Hematopoietic multipotent progenitor cell treated with erythropoietin and hydrocortisone succinate and interleukin-3 and kit ligand, for 4 days (in vitro differentiated cells): ENCODE measurements around the gene THRB.
"Not testable (repeated sequence)": the region's sequence is repeated elsewhere in the genome, so short reads cannot be mapped to it uniquely, and the experiment has no call there.

ENCODE experiments used
- DNase-seq: peaks from one replicate; pipeline ENCODE4 v3.0.0-alpha.2; 2015

THRB gene

GRCh38 chr3:24136624-24137310, 357.9 kb downstream of the THRB start:
- DNase-seq: no peak

GRCh38 chr3:24135280-24135679, 359.4 kb downstream of the THRB start:
- DNase-seq: no peak

DNA sequence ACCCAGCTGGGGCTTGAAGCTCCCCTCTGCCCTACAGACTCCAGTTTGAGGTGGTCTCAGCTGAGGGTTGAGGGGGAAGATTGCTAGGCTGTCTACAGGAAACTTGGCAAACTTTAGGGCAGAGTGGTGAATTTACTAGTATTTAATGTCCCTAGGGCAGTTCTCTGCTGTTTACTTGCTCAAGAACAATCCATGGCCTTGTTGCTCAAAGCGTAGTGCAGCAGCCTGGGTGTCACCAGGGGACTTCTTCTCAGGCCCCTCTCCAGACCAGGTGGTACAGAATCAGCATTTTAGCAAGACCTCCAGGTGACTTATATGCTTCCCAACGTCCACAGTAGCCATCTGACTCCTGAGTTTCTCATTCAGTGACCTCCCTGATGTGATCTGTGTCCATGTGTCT, 360.7 kb downstream of the THRB start:
- DNase-seq: no peak

GRCh38 chr3:24133436-24133835, 361.2 kb downstream of the THRB start:
- DNase-seq: no peak

DNA sequence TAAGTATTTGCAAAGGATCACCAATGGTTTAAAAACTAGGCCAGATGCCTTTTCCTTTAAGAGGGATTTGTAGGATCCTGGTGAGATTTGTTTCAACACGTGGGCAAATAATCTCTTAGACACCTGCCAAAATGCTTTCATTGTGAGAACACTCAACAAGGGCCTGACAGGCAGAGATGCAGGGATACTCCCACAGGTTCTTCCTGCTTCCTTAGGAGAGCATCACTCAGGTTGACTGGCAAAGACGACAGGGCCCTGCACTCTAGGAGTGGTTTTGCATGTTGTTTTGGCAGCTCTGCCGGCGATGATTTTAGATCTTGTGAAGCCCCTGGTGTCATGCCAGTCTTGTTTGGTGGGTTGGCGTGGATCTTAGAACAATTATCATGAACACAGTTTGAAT, 365.1 kb downstream of the THRB start:
- DNase-seq: no peak

DNA sequence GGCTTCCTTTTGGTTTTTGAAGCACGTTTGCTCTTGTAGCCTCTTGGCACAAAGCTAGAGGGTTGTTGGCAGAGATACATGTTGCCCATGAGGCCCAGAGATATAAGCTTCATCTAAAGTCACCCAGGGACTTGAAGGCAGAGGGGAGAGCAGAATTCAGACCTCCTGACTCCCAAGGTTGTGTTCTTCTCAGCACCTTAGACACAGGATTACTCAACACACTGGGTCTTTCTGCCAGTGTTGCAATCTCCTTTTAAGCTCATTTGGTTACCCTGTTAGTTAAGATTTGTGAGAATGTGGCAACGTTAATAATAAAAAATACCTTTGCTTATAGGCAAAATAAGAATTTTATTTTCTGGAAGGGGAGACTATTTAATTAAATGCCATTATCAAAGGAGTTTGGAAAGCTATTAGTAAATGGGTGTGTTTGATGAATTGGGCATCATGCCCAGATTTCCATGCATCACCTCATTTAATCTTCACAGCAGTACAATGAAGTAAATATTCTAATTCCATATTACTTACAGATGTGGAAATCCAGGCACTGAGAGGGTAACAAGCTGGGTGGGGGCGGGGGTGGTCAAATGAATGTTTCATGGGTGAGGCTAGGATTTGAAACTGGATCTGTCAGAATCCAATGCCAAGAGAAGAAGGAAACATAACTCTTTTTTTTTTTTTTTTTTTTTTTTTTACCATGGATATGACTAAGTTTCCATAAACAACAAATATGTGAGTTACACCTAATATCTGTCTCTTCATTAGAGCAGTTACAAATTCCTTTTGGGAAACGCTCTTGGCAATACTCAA, 366.2 kb downstream of the THRB start:
- peak; percentile 24 for DNase-seq

GRCh38 chr3:24123596-24123995, 371.1 kb downstream of the THRB start:
- no peak for DNase-seq

DNA sequence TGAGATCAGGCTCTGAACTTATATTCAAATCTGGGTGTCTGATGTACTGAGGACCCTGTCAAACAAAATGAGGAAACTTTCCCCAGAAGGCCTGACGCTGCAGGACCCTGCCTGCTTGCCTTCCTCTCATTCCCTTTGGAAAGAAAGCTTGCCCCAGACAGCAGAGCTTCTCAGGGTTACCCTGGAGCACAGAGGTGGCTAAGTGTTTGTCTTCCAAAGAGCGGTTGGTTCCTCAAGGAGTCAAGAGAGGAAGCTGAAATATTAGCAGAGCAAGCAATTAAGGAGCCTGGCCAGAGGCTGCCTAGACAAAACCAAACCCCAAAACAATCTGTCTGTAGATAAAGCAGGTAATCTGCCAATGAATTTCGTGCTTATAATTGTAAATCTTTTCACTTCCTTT, 374.2 kb downstream of the THRB start:
- DNase-seq: no peak

DNA sequence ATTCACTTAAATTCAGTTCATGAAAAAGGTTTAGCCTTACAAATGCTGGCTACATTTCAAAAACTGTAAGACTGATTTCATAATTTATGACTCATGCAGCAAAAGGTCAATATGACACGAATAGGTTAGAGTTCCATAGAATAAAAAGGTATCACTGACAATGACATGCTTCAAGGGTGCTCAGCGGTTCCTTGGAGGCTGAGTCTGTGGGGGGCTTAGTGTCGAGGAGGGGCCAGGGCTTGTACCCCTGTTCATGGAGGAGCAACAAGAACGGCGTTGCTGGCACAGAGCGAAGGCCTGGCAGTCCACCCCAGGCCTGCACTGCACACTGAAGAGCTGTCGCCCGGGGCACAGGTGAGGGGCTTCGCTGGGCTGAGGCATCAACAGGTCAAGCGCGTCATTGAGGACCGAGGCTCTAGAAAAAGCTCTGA, 375.3 kb downstream of the THRB start:
- no peak for DNase-seq

DNA sequence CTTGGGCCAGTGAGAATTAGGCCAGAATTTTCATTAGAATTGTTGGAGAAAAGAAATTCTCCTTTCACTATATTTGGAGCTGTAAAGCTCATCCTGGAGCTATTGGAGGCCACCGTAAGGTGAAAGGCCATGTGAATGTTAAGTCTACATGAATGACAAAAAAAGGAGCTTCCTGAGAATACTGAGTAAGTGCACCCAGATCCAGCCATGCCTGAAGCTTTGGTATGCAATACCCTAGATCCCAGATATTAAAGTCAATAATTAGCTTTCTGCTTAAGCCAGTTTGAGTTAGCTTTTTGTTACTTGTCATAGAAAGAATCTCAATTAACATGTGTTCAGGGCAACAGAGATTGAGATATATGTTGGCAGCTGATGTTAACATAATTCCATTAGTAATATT, 377.1 kb downstream of the THRB start:
- no peak for DNase-seq

DNA sequence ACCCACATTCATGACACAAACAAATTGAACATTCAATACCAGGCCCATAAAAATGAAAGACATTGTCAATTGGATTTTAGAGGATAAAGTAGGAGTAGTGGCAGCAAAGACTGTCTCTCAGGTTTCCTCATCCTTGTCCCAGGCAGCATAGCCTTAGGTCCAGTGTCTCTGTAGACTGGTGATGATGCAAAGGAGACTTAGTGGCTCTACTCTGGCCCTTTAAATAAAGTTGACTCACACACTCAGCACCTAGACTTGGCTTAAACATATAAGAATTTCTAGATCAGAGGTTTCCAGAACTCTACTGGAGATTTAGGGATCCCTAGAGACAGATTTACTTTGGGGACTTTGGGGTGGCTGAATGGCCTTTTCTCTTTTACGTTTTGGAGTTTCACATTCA, 382.9 kb downstream of the THRB start:
- DNase-seq: no peak

GRCh38 chr3:24110051-24110450, 384.6 kb downstream of the THRB start:
- DNase-seq: no peak

DNA sequence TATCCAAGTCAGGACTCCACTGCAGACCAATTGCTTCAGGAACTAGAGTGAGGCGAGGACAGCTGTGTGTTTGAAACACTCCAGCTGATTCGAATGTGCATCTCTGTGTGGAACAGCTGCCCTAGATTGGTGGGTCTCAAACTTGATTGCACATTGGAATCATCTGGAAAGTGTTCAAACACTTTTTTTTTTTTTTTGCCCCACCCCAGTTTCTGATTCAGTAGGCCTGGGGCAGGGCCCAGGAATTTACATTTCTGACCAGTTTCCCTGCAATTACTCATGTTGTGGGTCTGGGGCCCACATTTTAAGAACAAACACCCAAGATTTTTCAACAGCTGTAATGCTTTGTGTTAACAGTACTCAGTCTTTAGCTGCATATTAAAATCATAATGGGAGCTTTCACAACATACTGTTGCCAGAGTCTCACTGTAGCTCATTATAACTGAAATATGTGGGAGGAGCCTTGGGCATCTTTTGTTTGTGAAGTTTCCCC, 392.9 kb downstream of the THRB start:
- no peak for DNase-seq

DNA sequence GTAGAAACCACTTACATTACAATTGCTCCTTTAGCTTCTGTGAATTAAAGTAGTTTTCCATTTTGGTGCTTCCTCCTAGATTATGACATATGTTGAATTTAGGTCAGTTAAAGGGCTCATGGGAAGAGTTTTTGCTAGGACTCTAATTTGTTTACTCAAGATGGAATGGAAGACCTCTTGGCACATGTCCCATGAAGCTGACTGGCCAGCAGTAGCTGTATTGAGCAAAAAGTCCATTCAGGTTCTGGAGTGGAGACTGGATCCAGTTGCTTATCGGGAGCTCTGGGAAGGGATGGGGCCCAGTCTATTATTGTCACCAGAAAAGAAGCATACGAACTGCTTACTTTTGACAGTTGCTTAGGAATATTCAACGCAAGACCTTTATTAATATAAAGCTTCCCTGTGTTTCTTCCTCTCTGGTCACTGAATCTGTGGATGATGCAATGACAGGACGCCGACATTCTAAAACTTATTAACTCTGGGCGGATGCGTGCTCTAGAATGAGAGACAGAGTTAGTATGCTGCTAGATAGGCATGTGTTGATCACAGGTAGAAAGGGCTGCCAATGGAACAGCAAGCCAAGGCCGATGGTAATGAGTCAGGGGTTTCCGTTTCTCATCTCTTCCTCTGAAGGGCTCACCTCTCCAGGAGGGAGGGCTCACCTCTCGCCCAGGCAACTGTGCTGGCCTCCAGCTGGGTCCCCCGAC, 393.8 kb downstream of the THRB start:
- no peak for DNase-seq

DNA sequence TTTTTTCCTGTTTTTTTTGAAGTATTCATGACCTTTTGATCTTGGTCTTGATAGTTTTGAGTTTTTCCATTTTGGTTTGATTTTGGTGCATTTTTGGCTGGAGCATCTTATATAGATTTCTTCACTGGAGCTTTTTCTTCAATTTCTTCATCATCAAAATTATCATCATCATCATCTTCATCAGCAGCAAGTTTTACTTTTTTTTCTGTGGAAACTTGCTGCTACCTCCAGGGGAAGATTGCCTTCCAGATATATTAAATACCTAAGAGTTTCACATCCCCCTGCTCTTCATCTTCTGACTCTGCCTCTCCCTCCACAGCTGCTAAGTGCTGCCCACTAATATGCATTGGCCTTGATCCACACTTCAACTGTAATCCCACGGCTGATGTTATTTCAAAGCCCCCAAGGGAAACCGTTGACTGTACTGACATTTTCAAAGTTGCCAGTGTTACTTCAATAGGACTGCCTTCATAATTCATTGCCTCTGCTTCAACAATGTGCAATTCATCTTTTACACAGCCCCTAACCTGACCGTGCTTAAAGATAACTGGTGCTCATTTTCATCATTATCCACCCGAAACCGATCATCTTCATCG, 397.9 kb downstream of the THRB start:
- DNase-seq: no peak

- no peak for DNase-seq
Observed at GRCh38 chr3:24096271-24096670, 398.4 kb downstream of the THRB start.

DNA sequence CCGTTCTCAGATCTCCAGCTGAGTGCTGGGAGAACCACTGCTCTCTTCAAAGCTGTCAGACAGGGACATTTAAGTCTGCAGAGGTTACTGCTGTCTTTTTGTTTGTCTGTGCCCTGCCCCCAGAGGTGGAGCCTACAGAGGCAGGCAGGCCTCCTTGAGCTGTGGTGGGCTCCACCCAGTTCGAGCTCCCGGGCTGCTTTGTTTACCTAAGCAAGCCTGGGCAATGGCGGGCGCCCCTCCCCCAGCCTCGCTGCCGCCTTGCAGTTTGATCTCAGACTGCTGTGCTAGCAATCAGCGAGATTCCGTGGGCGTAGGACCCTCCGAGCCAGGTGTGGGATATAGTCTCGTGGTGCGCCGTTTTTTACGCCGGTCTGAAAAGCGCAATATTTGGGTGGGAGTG, 399.8 kb downstream of the THRB start:
- not testable (repeated sequence) for DNase-seq

- DNase-seq: peak; percentile 60
Observed at GRCh38 chr3:24088782-24089181, 405.9 kb downstream of the THRB start.

- DNase-seq: no peak
Observed at GRCh38 chr3:24087469-24087868, 407.2 kb downstream of the THRB start.

DNA sequence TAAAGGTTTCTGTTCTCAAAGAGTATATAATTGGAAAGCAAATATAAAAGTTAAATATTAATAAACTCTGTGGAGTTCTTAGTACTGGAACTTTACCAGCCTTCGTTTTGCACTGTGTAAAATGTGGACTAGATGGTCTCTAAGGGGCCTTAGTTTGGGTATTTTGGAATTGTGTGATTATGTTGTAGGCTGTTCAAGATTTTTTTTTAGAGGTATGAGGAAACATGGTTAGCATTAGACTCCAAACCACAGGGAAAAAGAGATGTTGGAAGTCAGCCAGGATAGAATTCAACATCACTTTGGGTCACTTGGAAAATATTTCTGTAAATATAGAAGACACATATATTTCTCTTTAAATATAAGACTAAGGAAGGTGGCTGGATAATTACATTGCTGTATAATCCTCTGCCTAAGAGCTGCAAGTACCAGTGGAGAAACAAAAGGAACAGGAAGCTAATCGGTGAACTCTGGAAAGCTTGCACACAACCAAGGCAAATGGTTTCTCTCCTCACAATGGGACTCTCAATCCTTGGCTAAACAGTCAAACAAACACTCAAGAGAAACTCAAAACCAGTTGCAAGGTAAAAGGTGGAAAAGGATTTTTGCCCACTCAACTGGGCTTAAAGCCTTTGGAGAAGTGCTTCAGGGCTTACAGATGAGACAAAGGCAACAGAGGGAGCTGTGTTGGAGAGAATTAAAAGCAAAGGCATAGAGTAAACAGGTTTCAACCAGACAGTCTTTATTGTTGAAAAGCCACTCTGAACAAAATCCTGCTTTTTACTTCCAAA, 407.8 kb downstream of the THRB start:
- DNase-seq: no peak

DNA sequence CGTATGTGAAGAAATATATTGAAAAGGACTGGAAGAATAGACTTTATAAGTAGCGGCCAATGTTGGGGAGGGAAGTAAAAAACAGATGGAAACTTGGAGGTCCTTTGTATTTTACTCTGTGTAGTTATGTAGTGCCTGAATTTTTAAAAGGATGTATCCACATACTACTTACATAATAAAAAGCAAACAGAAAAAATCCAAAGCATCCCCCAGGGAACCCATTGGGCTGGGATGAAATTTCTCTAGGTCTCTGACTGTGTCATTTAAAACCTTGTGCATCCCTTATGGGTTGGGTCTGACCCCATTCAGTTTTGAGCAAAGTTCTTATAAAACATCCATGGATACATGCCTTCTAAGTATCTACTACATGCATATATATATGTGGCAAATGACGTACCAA, 408.4 kb downstream of the THRB start:
- no peak for DNase-seq

- DNase-seq: no peak
Observed at GRCh38 chr3:24072193-24072592, 422.5 kb downstream of the THRB start.
